HG02840 (cell line): ENCODE results near the gene ARL4C.
"Not testable (repeated sequence)": the region's sequence is repeated elsewhere in the genome, so short reads cannot be mapped to it uniquely, and the experiment has no call there.

Experiments used
- ATAC-seq: cut with Tn5 transposase; IDR thresholded peaks from one replicate; pipeline ENCODE4 v1.9.1; 2021; ENCODE audit warnings: mild to moderate bottlenecking, moderate library complexity, moderate number of reproducible peaks; ENCODE audit not compliant: unreplicated experiment, low FRiP score

The ARL4C gene

GRCh38 chr2:234479465-234479864 lies 17.4 kb downstream of the ARL4C start:
- no peak for ATAC-seq

GRCh38 chr2:234478121-234478858 lies 18.6 kb downstream of the ARL4C start:
- ATAC-seq, result no peak

- no peak for ATAC-seq
These were observed 20.1 kb downstream of the ARL4C start for GRCh38 chr2:234476766-234477165.

- no peak for ATAC-seq
These were observed 22.2 kb downstream of the ARL4C start for GRCh38 chr2:234474654-234475053.

- ATAC-seq, result no peak
These were observed 24.7 kb downstream of the ARL4C start for GRCh38 chr2:234472155-234472554.

- no peak for ATAC-seq
These were observed 26.9 kb downstream of the ARL4C start for GRCh38 chr2:234469972-234470371.

GRCh38 chr2:234469251-234469845 lies 27.5 kb downstream of the ARL4C start:
- no peak for ATAC-seq

GRCh38 chr2:234468503-234468902 lies 28.4 kb downstream of the ARL4C start:
- ATAC-seq, result no peak

- ATAC-seq, result no peak
These were observed 29.6 kb downstream of the ARL4C start for GRCh38 chr2:234467289-234467688.

GRCh38 chr2:234464291-234464645 lies 32.6 kb downstream of the ARL4C start:
- ATAC-seq, result no peak

GRCh38 chr2:234463626-234464290 lies 33.1 kb downstream of the ARL4C start:
- no peak for ATAC-seq

GRCh38 chr2:234462218-234462992 lies 34.5 kb downstream of the ARL4C start:
- no peak for ATAC-seq

GRCh38 chr2:234459401-234460009 lies 37.4 kb downstream of the ARL4C start:
- ATAC-seq, result no peak

GRCh38 chr2:234458466-234458865 lies 38.4 kb downstream of the ARL4C start:
- ATAC-seq, result no peak

GRCh38 chr2:234457421-234457820 lies 39.5 kb downstream of the ARL4C start:
- ATAC-seq, result no peak

- not testable (repeated sequence) for ATAC-seq
These were observed 41.6 kb downstream of the ARL4C start for GRCh38 chr2:234455246-234455645.

- ATAC-seq, result no peak
These were observed 42.4 kb downstream of the ARL4C start for GRCh38 chr2:234454433-234454832.

- ATAC-seq, result no peak
These were observed 43.7 kb downstream of the ARL4C start for GRCh38 chr2:234453216-234453615.

- no peak for ATAC-seq
These were observed 44.8 kb downstream of the ARL4C start for GRCh38 chr2:234451852-234452625.

GRCh38 chr2:234451242-234451641 lies 45.6 kb downstream of the ARL4C start:
- ATAC-seq, result no peak
